ENCODE results near the gene ZNF229. TPM values are rescaled to one million over a fixed set of nuclear protein-coding genes. Genes with fewer than 3 reads are reported as not detected.
"Not testable (repeated sequence)": the region's sequence is repeated elsewhere in the genome, so short reads cannot be mapped to it uniquely, and the experiment has no call there.

ZNF229 gene
- total RNA-seq, result 12.3 TPM

DNA sequence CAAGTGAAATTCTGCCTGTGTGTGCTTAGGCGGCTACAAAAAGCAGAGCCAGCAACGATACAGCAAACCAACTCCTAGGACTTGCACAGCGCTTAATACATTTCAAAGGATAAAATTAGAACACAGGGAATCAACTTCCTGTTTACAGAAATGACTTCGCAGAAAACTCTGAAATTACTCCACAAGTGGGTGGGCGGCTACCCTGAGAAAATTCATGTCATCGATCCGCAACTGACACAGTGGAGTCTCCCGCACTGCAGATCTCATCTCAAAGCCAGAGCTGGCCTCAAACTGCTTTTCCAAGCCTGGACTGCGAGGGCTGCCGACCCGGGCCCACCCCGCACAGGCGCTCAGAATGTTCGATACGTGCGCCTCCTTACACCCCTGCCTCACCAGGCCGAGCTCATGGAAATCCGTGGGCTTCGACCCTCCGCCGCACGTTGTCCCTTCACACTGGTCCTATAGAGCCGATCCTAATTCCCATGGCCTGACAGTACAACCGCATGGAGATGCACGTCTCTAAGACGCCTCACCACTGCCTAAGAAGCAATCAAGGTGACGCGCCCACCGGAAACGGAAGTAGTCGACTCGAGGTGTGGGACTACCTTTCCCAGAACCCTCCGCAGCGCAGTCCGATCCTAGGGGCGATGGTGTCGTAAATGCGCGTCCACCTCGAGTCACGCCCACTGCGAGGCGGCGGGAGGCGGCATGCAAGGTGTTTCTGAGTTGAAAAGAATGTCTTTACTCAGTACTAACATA, at the start of gene ZNF229:
Gene ZNF229, minus strand, starts transcription at position 557 of the 759 bp plus-strand sequence. CDS start 5,625 bp downstream, outside the sequence.
- peak; percentile 96 for DNase-seq

DNA sequence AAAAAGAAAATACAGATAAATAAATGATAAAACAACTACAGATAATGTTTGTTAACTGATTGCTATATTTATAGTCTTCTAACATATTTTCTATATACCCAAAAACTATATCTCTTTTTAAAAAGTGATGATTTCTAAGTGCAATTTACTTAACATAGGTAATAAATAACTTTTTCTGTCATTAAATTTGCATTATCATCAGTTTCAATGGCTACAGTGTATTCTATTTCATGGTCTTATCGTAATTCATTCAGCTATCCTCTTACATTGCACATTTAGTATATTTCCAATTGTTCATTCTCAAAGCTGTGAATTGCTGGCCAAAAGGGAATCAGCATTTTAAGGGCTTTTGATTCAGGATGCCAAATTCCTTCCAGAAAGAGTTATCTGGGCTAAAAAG, 48.4 kb upstream of the ZNF229 start:
- no peak for DNase-seq

DNA sequence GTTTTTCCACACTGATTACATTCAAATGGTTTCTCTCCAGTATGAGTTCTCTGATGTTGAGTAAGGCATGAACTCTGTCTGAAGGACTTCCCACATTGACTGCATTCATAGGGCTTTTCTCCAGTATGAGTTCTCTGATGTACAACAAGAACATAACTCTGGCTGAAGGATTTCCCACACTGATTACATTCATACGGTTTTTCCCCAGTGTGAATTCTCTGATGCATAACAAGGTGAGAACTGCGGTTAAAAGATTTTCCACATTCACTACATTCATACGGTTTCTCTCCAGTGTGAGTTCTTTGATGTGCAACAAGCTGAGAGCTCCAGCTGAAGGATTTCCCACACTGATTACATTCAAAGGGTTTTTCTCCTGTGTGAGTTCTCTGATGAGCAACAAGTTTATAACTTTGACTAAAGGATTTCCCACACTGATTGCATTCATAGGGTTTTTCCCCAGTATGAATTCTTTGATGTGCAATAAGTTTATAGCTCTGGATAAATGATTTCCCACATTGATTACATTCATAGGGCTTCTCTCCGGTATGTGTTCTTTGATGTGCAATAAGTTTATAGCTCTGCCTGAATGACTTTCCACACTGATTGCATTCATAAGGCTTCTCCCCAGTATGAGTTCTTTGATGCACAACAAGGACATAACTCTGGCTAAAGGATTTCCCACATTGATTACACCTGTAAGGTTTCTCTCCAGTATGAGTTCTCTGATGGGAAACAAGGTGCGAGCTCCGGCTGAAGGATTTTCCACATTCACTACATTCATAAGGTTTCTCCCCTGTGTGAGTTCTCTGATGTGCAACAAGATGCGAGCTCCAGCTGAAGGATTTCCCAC, 28.5 kb upstream of the ZNF229 start:
- no peak for DNase-seq

DNA sequence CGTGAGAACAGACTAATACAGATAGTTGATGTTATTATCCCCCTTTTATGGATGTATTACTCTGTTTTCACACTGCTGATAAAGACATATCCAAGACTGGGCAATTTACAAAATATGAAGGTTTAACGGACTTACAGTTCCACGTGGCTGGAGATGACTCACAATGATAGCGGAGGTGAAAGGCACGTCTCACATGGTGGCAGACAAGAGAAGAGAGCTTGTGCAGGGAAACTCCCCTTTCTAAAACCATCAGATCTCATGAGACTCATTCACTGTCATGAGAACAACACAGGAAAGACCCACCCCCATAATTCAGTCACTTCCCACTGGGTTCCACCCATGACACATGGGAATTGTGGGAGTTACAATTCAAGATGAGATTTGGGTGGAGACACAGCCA, 20.5 kb upstream of the ZNF229 start:
- not testable (repeated sequence) for DNase-seq

DNA sequence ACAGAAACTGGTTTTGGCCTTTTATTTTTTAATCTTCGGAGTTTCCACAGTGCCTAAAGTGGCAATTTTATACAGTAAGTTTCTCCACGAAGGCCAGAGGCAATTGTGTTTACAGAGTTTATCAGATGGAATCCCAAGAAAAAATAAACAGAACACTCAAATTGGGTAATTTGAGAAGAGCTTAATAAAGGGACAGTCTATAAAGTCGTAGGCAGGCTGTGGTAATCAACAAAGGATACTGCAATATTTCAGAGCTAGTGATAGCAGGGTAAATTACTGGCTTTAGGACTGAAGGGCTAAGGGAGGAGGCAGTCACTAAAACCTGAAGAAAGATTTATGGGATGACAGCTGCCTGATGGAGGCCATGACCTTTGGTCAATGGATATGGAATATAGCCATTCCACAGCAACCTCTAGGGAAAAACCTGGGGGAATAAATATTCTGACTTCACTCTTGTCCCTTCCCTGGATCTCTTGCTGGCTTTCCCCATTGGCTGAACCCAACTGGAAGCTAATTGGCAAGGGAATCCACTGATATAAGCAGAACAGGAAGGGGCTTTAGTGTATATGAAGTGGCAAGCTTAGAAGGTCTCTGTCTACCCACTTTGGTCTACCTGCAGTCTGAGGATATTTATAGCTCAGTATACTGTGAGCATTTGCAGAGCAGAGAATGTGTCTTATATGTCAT, 14.5 kb upstream of the ZNF229 start:
- not testable (repeated sequence) for DNase-seq

DNA sequence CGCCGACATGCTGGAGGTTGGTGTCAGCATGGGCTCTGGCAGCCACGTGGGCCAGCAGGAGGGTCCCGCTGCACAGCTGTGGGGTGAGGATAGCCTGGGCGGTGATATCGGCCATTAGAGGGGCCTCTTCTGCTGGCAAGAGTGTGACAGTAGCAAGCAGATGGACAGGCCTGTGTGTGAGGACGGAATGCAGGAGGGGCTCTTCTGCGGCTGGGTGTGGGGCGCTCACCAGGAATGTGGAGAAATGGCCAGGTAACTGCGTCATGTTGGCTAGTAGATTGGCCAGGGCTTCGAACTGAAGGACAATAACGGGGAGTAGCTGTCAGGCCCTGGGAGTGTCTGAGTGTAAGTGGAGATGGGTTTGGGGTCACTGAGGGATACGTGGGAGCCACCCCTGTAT, 7.7 kb upstream of the ZNF229 start:
- DNase-seq, result not testable (repeated sequence)

DNA sequence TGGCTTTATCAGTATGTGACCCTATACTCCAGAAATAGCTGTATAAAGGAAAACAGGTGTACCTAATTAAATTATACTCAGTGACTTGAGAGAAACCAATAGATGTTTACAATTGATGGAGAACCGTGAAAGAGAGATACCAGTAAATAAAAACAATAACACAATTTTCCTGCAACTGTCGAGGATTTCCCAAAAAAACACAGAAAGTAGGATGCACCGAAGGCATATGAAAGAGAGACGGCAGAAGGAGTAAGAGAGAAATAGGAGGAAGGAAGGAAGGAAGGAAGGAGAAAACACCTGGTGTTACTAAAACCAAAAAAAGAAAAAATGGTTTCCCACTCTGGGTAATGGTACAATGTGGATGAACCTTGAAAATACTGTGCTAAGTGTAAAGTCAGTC, 6.8 kb upstream of the ZNF229 start:
- no peak for DNase-seq

DNA sequence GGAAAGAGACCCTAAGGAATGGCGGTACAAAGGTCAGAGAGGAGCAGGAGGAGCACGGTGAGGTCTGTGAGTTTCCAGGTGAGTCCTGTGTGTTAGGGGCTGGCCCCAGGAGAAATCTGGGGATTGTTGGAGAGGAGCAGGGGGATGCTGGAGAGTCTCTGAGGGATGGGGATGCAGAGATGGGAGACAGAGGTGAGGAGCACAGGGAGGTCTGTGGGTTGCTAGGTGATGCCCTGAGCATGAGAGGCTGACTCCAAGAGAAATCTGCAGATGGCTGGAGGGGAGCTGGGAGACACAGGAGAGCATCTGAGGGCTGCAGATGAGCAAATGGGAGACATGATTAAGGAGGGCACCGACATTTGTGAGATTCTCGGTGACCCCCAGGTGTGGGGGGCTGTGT, 4.1 kb upstream of the ZNF229 start:
- no peak for DNase-seq

DNA sequence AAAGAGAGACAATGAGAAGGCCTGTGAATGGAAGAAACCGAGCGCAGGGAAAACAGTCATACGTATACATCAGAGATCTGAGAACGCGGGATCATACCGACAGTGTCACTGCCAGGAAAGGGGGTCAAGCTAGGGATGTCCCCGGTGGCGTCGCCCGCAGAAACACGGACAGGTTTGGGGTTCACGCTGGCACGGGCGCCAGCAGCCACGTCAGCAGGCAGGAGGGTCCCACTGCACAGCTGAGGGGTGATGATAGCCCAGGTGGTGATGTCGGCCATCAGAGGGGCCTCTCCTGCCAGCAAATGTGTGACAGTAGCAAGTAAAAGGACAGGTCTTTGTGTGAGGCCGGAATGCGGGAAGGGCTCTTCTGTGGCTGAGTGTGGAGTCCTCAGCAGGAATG, 3.4 kb upstream of the ZNF229 start:
- no peak for DNase-seq

DNA sequence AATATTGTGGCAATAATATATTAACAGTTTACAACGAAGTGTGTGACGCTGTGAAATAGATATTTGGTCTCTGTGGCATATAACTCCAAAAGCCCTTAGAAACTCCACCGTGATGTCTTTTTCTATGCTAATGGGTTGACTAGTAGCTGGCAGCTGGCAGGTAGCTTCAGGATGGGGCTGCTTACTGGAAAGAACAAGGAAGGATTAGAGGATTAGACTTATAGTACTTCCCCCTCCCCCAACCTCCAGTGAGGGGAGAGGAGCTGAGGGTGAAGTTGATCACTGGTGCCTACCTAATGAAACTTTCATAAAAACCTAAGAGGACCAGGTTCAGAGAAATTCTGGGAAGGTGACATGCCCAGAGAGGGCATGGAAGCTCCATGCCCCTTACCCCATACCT, 9.8 kb downstream of the ZNF229 start:
- no peak for DNase-seq

DNA sequence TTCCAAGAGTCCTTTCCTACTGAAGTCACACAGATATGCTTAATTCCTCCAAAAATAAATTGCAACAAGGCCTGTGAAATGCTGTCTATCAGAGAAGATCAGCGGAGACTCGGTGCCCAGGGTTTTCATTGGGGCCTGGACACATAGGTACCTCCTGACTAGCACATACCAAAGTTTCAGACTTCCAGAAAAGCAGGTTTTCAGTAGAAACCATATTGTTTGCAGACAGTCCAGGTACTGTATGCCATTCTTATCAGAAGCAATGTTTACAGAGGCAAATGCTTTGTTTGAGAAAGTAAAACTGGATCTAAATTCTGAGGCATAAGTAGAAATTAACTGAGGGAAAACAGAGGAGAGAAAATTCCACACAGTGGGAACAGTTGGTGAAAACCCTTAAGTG, 12.8 kb downstream of the ZNF229 start:
- DNase-seq, result no peak

DNA sequence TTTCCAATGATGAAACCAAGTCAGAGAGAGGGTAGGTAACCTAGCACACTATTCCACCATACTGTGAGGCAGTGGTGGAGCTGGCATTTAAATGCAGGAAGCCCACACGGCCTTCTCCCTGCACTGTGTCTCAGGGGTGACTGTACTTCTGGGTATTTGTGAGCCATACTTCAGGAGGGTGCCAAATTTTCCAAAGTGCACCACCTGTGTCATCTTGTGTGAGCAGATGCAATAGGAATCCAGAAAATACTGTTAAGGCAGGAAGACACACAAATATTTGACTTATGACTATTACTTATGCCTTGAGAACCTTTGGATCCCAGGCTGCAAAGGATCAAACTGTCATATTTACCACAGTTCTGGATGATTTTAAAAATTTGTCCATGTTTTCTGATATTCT, 17.3 kb downstream of the ZNF229 start:
- no peak for DNase-seq

DNA sequence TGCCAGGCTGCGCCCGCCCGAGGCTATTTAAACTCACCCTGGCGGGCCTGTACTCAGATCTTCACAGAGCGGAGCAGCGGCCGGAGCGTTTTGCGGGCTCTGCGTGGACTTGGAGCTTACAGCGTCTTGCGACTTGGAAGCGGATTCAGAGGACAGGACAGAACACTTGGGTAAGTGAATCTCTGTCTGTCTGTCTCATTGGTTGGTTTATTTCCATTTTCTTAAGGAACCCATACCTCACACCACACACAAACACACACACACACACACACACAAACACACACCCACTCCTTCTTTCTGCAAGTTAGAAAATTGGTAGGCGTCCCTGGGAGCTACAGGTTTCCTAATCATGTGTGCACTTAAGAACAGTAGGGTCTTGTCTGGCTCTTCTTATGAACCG, 32.7 kb downstream of the ZNF229 start:
- DNase-seq, result not testable (repeated sequence)

DNA sequence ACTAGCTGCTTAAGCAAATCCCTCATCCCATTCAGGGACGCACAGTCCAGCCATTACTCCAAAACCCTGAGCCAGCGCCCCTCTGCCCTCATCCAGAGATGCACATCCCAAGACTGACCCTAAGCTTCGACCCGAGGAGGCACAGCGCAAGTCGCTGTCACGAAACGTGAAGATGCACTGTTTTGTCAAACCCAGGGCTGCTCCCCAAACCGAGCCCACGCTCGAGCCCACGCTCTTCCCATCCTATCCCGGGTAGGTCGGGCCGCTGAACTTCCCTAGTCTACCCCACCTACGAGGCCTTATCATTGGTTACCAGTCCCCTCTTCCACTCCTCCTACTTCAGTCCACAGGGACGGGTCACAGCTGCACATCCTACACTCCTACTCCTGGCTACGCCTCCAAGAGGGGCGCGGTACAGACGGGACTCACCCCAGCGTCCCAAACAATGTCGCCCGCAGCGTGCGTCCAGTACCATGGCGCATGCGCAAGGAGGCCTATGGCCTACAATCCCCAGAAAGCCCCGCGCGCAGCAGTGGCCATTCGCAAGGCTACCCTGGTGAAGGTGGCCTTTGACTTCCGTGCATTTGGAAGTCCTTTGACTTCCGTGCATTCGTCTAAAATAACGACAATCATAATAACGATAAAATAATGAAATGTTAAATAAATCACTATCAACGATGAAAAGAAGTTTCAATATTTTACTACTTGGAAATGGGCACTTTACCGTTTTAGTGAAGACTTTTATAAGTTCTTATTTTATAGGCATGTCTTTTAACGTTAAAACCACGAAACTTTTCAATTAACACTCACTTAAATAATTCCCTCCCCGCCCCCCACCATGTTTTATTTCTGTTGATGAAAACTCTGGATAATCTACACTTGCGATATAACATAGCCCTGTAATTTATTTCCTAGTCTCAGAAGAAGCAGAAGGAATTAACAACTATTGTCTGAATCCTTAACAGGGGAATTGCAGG, 46.8 kb downstream of the ZNF229 start, which contains the start of gene ZNF285:
Gene ZNF285, minus strand, starts transcription at position 470 of the 977 bp plus-strand sequence. CDS start 4,395 bp downstream, outside the sequence.
- peak; percentile 99 for DNase-seq

DNA sequence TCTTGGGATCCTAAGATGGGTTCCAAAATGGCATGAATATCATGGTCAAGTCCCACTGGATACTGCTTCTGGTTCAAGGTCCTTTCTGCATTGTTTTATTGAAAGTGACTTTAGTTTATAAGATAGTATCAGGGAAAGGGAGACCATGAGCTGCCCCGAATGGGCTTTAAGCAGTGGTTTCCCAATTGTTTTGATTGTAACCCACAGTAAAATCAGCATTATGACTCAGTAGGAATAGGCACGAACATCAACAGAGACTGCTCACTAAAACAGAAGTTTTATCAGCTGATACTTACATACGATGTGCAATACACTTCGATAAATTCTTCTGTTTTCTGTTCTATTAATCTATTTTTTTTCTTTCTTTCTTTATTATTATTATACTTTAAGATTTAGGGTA, 59.0 kb downstream of the ZNF229 start:
- not testable (repeated sequence) for DNase-seq

Other genes with a start within 250 kb of the ZNF229 start
- 23.4 TPM for gene ZNF227, start 235.9 kb downstream of the ZNF229 start, total RNA-seq
- 1.9 TPM for gene ZNF233, start 188.6 kb downstream of the ZNF229 start, total RNA-seq
- gene ZNF235, start 143.4 kb downstream of the ZNF229 start, total RNA-seq, result 10.9 TPM
- 12.0 TPM for gene ZNF112, start 91.8 kb downstream of the ZNF229 start, total RNA-seq
- 6.6 TPM for gene ZNF285, start 46.9 kb downstream of the ZNF229 start, total RNA-seq
- 16.3 TPM for gene ZNF180, start 52.0 kb upstream of the ZNF229 start, total RNA-seq
- not detected for gene CEACAM20, start 81.2 kb upstream of the ZNF229 start, total RNA-seq
- not detected for gene IGSF23, start 165.1 kb upstream of the ZNF229 start, total RNA-seq
- 69.0 TPM for gene PVR, start 195.4 kb upstream of the ZNF229 start, total RNA-seq
- 2.5 TPM for gene CEACAM19, start 223.0 kb upstream of the ZNF229 start, total RNA-seq

All from tongue (tissue), 2 donors.